ENCODE results near the gene RETNLB.

DNA sequence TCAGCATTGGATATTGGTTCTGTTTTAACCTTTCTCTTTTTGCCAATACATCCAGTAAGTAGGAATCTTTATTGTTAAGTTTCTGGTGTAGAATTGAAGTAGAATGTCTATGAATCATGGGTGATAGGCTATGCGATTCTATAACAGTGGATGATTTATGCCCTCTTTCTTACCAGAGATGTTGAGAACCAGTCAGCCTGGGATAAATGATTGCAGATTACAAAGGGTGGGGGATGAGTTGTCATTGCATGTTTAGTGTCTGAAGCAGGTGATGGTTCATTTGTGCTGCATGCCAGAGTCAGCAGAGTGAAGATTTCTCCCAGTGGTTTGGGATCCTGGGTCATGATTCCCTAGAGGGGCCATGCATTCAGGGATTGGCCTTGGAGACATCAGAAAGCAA lies 14.3 kb downstream of the RETNLB start:
- no peak for TF ChIP-seq TAF1 (IDR thresholded peaks at IDR 0.05; ENCODE audit: borderline replicate concordance, low read depth, low read length)
- TF ChIP-seq POLR2A (IDR thresholded peaks at IDR 0.05; ENCODE audit: low read depth, low read length): no peak
- TF ChIP-seq POLR2AphosphoS5 (IDR thresholded peaks at IDR 0.05; ENCODE audit: low read depth, low read length): no peak

All from GM12892 (cell line).